A673 (cell line): ENCODE measurements around the gene MAB21L2.

Experiments used
- EZH2 ChIP-seq: fragments of 200-600 bp; sonication (generic); IDR thresholded peaks from 2 replicates; pipeline ENCODE4 v1.6.1; 2017; ENCODE audit warnings: borderline replicate concordance, low read depth, mild to moderate bottlenecking, mixed read lengths, antibody characterized with exemption, low read length; ENCODE audit not compliant: poor library complexity, severe bottlenecking
- TF ChIP-seq, protein P1 (sequence below): fragments of 300-800, 200-600 bp; sonication (generic); conservative IDR thresholded peaks from 2 replicates; pipeline ENCODE4 v1.5.1; 2017; ENCODE audit warnings: low read depth, mild to moderate bottlenecking, antibody characterized with exemption, low read length, moderate library complexity, mixed read lengths

DNA sequence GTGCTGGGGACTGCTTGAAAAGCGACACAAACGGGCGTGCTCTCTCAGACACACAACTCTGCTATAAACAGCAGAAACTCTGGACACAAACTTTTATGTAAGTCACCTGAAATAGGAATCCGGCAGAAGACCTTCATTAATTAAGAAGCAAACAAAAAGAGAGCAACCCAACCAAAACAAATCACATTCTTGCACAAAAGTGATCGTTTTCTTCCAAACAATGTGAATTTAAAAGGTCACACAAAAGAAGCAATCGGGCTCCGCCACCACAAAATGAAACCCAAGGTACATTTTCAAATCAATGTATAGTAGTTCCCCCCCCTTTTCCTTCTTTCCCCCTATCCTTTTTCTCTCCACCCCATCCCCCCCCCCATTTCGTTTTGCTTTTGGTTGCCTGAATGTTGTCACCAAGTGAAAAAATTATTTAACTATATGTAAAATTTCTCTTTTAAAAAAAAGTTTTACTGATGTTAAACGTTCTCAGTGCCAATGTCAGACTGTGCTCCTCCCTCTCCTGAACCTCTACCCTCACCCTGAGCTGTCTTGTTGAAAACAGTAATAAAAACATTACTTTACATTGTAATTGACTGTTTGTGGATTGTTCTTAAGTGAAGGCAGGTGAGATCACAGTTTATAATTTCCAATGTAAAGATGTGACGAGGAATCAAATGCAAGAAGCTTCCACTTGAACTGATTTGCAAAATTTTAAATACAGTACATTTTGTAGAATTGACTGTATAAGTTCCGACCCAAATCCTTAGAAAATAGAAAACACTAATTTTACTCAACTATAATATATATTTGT, 2.4 kb downstream of the MAB21L2 start:
- TF ChIP-seq, protein P1, sequence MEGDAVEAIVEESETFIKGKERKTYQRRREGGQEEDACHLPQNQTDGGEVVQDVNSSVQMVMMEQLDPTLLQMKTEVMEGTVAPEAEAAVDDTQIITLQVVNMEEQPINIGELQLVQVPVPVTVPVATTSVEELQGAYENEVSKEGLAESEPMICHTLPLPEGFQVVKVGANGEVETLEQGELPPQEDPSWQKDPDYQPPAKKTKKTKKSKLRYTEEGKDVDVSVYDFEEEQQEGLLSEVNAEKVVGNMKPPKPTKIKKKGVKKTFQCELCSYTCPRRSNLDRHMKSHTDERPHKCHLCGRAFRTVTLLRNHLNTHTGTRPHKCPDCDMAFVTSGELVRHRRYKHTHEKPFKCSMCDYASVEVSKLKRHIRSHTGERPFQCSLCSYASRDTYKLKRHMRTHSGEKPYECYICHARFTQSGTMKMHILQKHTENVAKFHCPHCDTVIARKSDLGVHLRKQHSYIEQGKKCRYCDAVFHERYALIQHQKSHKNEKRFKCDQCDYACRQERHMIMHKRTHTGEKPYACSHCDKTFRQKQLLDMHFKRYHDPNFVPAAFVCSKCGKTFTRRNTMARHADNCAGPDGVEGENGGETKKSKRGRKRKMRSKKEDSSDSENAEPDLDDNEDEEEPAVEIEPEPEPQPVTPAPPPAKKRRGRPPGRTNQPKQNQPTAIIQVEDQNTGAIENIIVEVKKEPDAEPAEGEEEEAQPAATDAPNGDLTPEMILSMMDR = no peak
- no peak for TF ChIP-seq EZH2
